ENCODE data around the gene ZNF3. TPM values are rescaled to one million over a fixed set of nuclear protein-coding genes. Genes with fewer than 3 reads are reported as not detected.
A peak's percentile ranks its signal among the peaks of the same experiment; 100 is the strongest.

The ZNF3 gene
- total and polyA plus RNA-seq, 9 of the 15 experiments (the other 6 are each of a cell fraction or from before 2014, with no cell fraction given), result 30.0 to 64.9 (median 51.5) TPM

GRCh38 chr7:100101016-100101862 is 19.7 kb upstream of the ZNF3 start, which contains the start of the genes AP4M1 and MCM7 (continued):
- TF ChIP-seq, protein P1, sequence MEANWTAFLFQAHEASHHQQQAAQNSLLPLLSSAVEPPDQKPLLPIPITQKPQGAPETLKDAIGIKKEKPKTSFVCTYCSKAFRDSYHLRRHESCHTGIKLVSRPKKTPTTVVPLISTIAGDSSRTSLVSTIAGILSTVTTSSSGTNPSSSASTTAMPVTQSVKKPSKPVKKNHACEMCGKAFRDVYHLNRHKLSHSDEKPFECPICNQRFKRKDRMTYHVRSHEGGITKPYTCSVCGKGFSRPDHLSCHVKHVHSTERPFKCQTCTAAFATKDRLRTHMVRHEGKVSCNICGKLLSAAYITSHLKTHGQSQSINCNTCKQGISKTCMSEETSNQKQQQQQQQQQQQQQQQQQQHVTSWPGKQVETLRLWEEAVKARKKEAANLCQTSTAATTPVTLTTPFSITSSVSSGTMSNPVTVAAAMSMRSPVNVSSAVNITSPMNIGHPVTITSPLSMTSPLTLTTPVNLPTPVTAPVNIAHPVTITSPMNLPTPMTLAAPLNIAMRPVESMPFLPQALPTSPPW (CRISPR knock-in tag; IDR thresholded peaks at IDR 0.05), result peak; percentile 92
- peak; percentile 53 to 68; a peak in 2 of 4 replicates for TF ChIP-seq FOXK2 (conservative IDR thresholded peaks at IDR 0.05 in 1 of 2, IDR thresholded peaks at IDR 0.05 in 1 of 2; ENCODE audit: low read depth in 2 of 2)
- no peak for TF ChIP-seq HMBOX1 (IDR thresholded peaks at IDR 0.05)
- TF ChIP-seq, protein P2, sequence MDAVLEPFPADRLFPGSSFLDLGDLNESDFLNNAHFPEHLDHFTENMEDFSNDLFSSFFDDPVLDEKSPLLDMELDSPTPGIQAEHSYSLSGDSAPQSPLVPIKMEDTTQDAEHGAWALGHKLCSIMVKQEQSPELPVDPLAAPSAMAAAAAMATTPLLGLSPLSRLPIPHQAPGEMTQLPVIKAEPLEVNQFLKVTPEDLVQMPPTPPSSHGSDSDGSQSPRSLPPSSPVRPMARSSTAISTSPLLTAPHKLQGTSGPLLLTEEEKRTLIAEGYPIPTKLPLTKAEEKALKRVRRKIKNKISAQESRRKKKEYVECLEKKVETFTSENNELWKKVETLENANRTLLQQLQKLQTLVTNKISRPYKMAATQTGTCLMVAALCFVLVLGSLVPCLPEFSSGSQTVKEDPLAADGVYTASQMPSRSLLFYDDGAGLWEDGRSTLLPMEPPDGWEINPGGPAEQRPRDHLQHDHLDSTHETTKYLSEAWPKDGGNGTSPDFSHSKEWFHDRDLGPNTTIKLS (IDR thresholded peaks at IDR 0.05; ENCODE audit: borderline replicate concordance, low read depth), result no peak; the same call in 1 of the 2 replicates
- TF ChIP-seq MAFF (IDR thresholded peaks at IDR 0.05; ENCODE audit: low read length), result no peak
- no peak; a peak in 1 of 4 replicates for TF ChIP-seq TBL1XR1 (IDR thresholded peaks at IDR 0.05; ENCODE audit: low read length in 2 of 2)
- peak; percentile 78 for TF ChIP-seq MTA3 (IDR thresholded peaks at IDR 0.05; ENCODE audit: borderline replicate concordance)
- TF ChIP-seq FOSL1 (tag; conservative IDR thresholded peaks at IDR 0.05), result no peak
- TF ChIP-seq MAZ (CRISPR knock-in tag; conservative IDR thresholded peaks at IDR 0.05 in 1 of 2, IDR thresholded peaks at IDR 0.05 in 1 of 2), result peak; percentile 91 to 93
- TF ChIP-seq OTX1 (CRISPR knock-in tag; IDR thresholded peaks at IDR 0.05), result no peak
- no peak for TF ChIP-seq ZC3H8 (IDR thresholded peaks at IDR 0.05)
- TF ChIP-seq ZNF224 (CRISPR knock-in tag; IDR thresholded peaks at IDR 0.05), result no peak
- no peak for TF ChIP-seq HNRNPUL1 (IDR thresholded peaks at IDR 0.05; ENCODE audit: low read length)
- no peak for TF ChIP-seq THRA (IDR thresholded peaks at IDR 0.05)
- peak; percentile 61; the same call in 1 of the 2 replicates for TF ChIP-seq ESRRA (IDR thresholded peaks at IDR 0.05; ENCODE audit: borderline replicate concordance, low read depth)
- TF ChIP-seq, protein P3, sequence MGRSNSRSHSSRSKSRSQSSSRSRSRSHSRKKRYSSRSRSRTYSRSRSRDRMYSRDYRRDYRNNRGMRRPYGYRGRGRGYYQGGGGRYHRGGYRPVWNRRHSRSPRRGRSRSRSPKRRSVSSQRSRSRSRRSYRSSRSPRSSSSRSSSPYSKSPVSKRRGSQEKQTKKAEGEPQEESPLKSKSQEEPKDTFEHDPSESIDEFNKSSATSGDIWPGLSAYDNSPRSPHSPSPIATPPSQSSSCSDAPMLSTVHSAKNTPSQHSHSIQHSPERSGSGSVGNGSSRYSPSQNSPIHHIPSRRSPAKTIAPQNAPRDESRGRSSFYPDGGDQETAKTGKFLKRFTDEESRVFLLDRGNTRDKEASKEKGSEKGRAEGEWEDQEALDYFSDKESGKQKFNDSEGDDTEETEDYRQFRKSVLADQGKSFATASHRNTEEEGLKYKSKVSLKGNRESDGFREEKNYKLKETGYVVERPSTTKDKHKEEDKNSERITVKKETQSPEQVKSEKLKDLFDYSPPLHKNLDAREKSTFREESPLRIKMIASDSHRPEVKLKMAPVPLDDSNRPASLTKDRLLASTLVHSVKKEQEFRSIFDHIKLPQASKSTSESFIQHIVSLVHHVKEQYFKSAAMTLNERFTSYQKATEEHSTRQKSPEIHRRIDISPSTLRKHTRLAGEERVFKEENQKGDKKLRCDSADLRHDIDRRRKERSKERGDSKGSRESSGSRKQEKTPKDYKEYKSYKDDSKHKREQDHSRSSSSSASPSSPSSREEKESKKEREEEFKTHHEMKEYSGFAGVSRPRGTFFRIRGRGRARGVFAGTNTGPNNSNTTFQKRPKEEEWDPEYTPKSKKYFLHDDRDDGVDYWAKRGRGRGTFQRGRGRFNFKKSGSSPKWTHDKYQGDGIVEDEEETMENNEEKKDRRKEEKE (IDR thresholded peaks at IDR 0.05; ENCODE audit: borderline replicate concordance in 1 of 2, control insufficient read depth in 1 of 2, low read depth in 2 of 2, low read length in 1 of 2), result no peak
- TF ChIP-seq ZNF212 (CRISPR knock-in tag; IDR thresholded peaks at IDR 0.05), result no peak
- peak; percentile 89 for TF ChIP-seq CREM (IDR thresholded peaks at IDR 0.05; ENCODE audit: low read depth)
